Skeletal muscle tissue (tissue), 4 donors: ENCODE results near the gene GSTA4. TPM values are rescaled to one million over a fixed set of nuclear protein-coding genes. Genes with fewer than 3 reads are reported as not detected.

ENCODE experiments used
- H3K27ac ChIP-seq: one replicate; pipeline ENCODE4 v1.7.0; 2013; ENCODE audit warnings: mild to moderate bottlenecking, low read depth, low read length, inconsistent platforms
- H3K27me3 ChIP-seq, 3 donors: one replicate each; pipeline ENCODE4 v1.7.0; 2013; ENCODE audit warnings: low read length in 3 of 3; ENCODE audit not compliant: control insufficient read depth in 3 of 3, insufficient read depth in 3 of 3
- H3K36me3 ChIP-seq, 3 donors: one replicate each; pipeline ENCODE4 v1.7.0; 2013; ENCODE audit warnings: low read length in 3 of 3; ENCODE audit not compliant: control insufficient read depth in 3 of 3, insufficient read depth in 3 of 3
- H3K4me1 ChIP-seq, 3 donors: one replicate each; pipeline ENCODE4 v1.7.0; 2013; ENCODE audit warnings: low read length in 3 of 3, mild to moderate bottlenecking in 3 of 3; ENCODE audit not compliant: control insufficient read depth in 3 of 3, insufficient read depth in 3 of 3
- H3K4me3 ChIP-seq, 3 donors: one replicate each; pipeline ENCODE4 v1.7.0; 2013; ENCODE audit warnings: low read length in 3 of 3
- H3K9ac ChIP-seq, 3 donors: one replicate each; pipeline ENCODE4 v1.7.0; 2013; ENCODE audit warnings: low read length in 3 of 3, mild to moderate bottlenecking in 3 of 3, moderate library complexity in 2 of 3, low read depth in 1 of 3
- H3K9me3 ChIP-seq, 3 donors: one replicate each; pipeline ENCODE4 v1.7.0; 2013; ENCODE audit warnings: low read length in 3 of 3; ENCODE audit not compliant: control insufficient read depth in 3 of 3
- total RNA-seq: library from RNA; depleted of rRNA; stranded (reverse); fragments of >200 nt; gene quantifications from one replicate; pipeline ENCODE4 v1.2.3, GENCODE V29; 2014
- donor health status: Osteomylitis.

The GSTA4 gene
- total RNA-seq, 1 donor from 2014 or later, result 35.5 TPM

DNA sequence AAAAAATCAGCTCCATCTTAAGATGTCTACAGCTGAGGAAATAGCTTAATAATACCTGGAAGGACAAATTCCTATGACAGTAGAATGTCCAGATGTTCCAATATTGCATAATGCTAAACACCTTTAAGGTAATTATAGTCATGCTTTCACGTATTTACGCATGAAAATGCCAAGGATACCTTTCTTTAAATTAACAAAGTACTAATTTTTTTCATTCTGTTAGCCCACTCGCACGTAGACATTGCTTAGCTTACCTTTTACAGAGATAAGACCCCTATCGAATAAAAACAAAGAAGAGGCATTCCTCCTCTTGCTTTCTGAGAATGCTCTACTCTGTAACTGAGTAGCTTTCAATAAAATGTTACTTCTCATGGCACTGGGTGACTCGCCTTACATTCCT is 4.4 kb upstream of the GSTA4 start:
- Histone ChIP-seq H3K36me3 (peaks cover 3 to 9% (median 6%) of the 10 kb centered on the region in 3 donors), H3K4me3 (no peak overlapping the region), H3K27ac (no peak overlapping the region), H3K9me3 (no peaks in the 10 kb centered on the region), H3K27me3 (no peaks in the 10 kb centered on the region), H3K4me1 (peaks cover 0 to 4% (median 0%) of the 10 kb centered on the region in 3 donors), H3K9ac (no peak overlapping the region)

DNA sequence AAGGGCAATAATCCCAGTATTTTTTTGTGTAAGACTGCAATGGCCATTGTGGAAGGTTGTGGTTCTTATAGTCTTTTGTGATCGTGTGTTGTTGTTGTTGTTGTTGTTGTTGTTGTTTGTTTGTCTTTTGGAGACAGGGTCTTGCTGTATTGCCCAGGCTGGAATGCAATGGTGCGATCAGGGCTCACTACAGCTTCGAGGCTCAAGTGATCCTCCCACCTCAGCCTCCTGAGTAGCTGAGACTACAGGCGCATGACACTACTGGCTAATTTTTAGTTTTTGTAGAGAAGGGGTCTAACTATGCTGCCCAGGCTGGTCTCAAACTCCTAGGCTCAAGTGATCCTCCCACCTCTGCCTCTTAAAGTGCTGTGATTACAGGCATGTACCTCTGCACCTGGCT is 3.5 kb upstream of the GSTA4 start:
- peaks cover 0 to 8% (median 5%) of the 10 kb centered on the region in 3 donors for H3K4me1 ChIP-seq
- no peaks in the 10 kb centered on the region for H3K27me3 ChIP-seq
- H3K27ac ChIP-seq, result no peak overlapping the region
- no peak overlapping the region for H3K9ac ChIP-seq
- no peaks in the 10 kb centered on the region for H3K9me3 ChIP-seq
- H3K36me3 ChIP-seq, result peaks cover under 1 to 3% (median under 1%) of the 10 kb centered on the region in 3 donors
- no peak overlapping the region for H3K4me3 ChIP-seq

DNA sequence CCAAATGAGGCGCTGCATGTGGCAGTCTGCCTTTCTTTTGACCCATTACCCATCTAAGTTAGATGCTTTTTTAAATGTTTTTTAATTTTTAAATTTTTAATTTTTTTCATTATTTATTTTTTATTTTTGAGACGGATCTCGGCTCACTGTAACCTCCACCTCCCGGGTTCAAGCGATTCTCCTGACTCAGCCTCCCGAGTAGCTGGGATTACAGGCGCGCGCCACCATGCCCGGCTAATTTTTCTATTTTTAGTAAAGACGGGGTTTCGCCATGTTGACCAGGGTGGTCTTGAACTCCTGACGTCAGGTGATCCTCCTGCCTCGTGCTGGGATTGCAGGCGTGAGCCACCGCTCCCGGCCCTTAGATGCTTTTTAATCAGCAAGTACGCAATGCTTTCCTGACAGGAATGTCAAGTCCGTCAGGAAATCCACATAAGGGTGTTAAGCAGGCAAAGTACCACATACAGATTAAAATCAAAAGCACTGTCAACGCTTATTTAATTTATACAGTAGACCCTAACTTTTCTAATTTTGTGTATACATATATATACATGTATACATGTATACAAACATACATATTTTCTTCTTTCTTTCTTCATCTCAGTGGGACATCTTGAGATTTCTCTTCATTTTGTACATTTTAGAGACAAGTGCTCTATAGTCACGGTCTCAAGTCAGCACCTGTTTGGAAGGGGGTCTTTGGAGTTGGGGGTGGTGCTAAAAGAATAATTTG is 995 bp upstream of the GSTA4 start:
- H3K4me3 ChIP-seq, result peak overlapping the region in 2 of 3 donors; percentile 32 to 51
- H3K9me3 ChIP-seq, result no peaks in the 10 kb centered on the region
- H3K36me3 ChIP-seq, result no peaks in the 10 kb centered on the region
- H3K9ac ChIP-seq, result peak overlapping the region in 1 of 3 donors; percentile 12
- H3K27ac ChIP-seq, result peak overlapping the region; percentile 36
- peaks cover 0 to 10% (median 8%) of the 10 kb centered on the region in 3 donors for H3K4me1 ChIP-seq
- no peaks in the 10 kb centered on the region for H3K27me3 ChIP-seq

DNA sequence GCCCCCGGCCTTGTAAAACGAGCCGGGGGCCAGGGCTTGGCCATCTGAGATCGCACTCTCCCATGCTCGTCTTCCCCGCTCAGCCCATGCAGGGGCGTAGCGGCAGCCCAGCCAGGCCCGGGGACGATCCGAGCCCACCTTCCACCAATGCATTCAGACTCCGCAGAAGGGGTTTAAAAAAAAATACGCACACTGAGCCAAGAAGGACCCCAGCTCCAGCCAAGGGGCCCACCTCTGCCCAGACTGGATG is 320 bp downstream of the GSTA4 start:
- peak overlapping the region; percentile 85 for H3K27ac ChIP-seq
- no peaks in the 10 kb centered on the region for H3K9me3 ChIP-seq
- H3K4me1 ChIP-seq, result peaks cover 0 to 10% (median 8%) of the 10 kb centered on the region in 3 donors
- no peaks in the 10 kb centered on the region for H3K27me3 ChIP-seq
- peak overlapping the region; percentile 88 to 97 (median 90) for H3K4me3 ChIP-seq
- peaks cover 0 to 4% (median 4%) of the 10 kb centered on the region in 3 donors for H3K36me3 ChIP-seq
- H3K9ac ChIP-seq, result peak overlapping the region; percentile 90 to 91 (median 90)

DNA sequence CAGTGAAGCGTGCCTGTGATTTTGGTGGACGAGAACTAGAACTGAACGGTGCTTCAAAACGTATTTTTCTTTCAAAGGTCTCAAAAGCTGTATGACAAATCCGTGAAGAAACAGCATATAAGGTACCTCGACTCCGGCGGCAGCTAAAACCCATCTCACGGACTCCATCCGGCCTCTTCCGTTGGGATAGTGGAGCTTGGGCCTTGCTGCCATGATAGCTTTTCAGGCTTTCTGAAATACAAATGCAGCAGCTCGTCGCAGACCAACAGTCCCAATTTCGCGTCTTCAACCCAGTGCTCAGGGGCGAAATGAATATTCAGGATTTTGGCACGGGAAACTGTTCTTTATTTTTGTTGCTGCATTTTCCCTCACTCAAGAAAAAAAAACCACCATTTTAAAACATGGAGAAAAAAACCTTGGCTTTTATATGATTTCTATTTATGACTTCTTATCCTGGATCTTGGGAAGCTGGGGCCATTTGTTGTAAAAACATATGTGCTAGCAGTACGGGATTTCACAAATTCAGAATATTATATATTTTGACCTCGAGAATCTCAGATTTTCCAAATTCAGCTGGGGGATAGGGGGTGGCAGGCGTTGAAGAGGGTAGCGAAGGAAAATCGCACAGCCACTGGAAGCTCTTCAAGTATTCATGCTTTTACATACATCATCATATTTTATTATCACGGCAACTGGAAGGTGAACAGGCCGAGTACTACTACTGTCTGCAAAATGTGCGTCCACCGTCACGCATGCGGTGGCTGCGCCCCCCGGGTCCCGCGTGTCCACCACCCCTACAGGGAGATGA is 849 bp downstream of the GSTA4 start:
- Histone ChIP-seq H3K9me3 (no peaks in the 10 kb centered on the region), H3K27ac (peak overlapping the region; percentile 85), H3K4me3 (peak overlapping the region; percentile 88 to 97 (median 90)), H3K9ac (peak overlapping the region; percentile 90 to 91 (median 90)), H3K27me3 (no peaks in the 10 kb centered on the region), H3K36me3 (peaks cover 0 to 8% (median 4%) of the 10 kb centered on the region in 3 donors), H3K4me1 (peaks cover 0 to 10% (median 8%) of the 10 kb centered on the region in 3 donors)

DNA sequence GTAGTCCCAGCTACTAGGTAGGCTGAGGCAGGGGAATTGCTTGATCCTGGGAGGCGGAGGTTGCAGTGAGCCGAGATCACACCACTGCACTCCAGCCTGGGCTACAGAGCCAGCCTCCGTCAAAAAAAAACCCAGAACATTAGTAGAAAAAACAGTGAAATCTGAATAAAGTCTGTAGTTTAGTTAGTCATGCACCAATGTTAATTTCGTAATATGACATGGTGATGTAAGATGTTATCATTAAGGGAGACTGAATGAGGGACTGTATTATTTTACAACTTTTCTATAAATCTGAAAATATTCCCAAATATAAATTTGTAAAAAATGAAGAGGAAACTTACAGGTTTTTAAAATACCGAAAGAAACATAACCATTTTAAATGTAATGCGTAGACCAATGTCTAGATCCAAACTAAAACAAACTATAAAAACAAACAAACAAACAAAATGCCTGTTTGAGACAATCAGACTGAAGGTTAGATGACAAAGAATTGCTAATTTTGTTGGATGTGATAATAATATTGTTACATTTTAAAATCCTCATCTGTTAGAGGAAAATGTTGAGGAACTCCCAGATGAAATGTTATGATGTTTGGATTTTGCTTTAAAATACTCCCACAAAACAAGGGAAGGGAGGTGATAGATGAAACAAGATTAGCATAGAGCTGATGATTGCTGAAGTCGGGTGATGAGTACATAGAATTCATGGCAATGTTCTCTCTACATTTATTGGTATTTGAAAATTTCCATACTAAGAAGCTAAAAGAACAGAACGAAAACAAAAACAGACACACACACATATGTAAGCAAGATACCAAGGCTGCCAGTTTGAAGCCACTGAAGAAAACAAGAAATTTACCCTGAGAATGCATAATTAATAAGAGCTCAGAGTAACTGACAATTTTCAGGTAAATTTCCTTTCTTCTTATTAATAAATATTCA is 1.8 kb downstream of the GSTA4 start:
- Histone ChIP-seq H3K36me3 (peaks cover 0 to 8% (median 4%) of the 10 kb centered on the region in 3 donors), H3K4me3 (peak overlapping the region; percentile 88 to 97 (median 90)), H3K9ac (peak overlapping the region; percentile 90 to 91 (median 90)), H3K27ac (peak overlapping the region; percentile 85), H3K4me1 (peaks cover 0 to 10% (median 8%) of the 10 kb centered on the region in 3 donors), H3K9me3 (no peaks in the 10 kb centered on the region), H3K27me3 (no peaks in the 10 kb centered on the region)

DNA sequence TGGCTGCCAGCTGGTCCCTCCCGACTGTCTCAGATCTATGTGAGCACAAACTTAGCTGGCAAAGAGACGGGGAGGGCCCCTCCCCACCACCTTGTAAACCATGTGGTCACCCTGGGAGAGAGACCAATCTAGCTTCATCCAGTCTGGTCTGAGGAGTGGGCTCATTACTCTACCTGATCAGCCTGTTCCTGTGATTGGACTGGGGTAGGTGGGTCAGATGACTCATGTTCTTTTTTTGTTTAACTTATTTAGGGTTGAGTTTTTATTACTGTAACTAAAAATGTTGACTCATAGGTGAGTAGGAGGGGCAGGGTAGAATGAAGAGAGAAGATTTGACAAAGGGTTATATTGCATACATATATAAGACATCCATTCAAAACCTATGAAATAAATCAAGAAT is 4.7 kb downstream of the GSTA4 start:
- Histone ChIP-seq H3K36me3 (peaks cover 2 to 15% (median 4%) of the 10 kb centered on the region in 3 donors), H3K9ac (no peak overlapping the region), H3K9me3 (no peaks in the 10 kb centered on the region), H3K27ac (no peak overlapping the region), H3K27me3 (no peaks in the 10 kb centered on the region), H3K4me1 (peaks cover 0 to 10% (median 4%) of the 10 kb centered on the region in 3 donors), H3K4me3 (no peak overlapping the region)

DNA sequence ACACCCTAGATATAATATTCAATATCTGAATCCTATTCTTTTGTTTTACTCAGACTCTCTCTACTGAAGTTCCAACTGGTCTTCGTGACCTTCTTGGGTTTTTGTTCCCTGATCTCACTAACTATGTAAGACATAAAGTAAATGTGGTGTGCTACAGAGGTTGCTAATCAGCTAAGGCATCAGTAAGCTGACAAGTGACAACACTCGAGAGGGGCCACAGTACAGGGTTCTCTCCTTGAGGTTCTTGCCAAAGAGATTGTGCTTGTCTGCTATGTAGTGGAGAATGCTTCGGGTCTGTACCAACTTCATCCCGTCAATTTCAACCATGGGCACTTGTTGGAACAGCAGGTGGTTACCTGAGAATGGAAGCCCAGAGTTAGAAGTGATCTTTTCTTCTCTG is 9.9 kb downstream of the GSTA4 start:
- Histone ChIP-seq H3K9me3 (no peaks in the 10 kb centered on the region), H3K36me3 (peaks cover 13 to 43% (median 21%) of the 10 kb centered on the region in 3 donors), H3K27ac (no peak overlapping the region), H3K4me1 (no peaks in the 10 kb centered on the region), H3K27me3 (no peaks in the 10 kb centered on the region), H3K9ac (no peak overlapping the region), H3K4me3 (no peak overlapping the region)

DNA sequence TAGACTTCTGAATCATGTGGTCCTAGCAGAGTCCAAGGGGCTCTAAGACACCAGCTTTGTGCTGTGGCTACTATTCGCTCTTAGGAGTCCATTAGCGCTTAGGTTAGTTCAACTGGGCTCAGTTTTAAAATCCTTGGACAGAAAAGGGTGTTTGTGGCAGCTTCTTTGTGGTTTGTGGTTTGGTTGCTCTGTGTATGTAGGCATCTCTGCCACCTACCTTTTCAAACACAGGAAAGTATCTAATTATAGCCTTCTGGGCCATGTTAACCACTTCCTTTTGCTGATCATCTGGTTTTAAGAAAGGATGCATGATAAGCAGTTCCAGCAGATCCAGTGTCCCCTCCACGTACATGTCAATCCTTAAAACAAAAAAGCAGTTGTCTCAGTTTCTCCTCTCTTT is 10.8 kb downstream of the GSTA4 start:
- Histone ChIP-seq H3K9ac (no peak overlapping the region), H3K9me3 (no peaks in the 10 kb centered on the region), H3K27ac (no peak overlapping the region), H3K27me3 (no peaks in the 10 kb centered on the region), H3K4me1 (no peaks in the 10 kb centered on the region), H3K36me3 (peaks cover 13 to 37% (median 19%) of the 10 kb centered on the region in 3 donors), H3K4me3 (no peak overlapping the region)
